GM18858 (cell line): ENCODE results near the gene NRDE2.
"Not testable (repeated sequence)": the region's sequence is repeated elsewhere in the genome, so short reads cannot be mapped to it uniquely, and the experiment has no call there.

ENCODE experiments used
- ATAC-seq: cut with Tn5 transposase; IDR thresholded peaks from one replicate; pipeline ENCODE4 v1.9.1; 2021; ENCODE audit not compliant: unreplicated experiment

NRDE2 gene

GRCh38 chr14:90275458-90275814 is 56.3 kb downstream of the NRDE2 start:
- no peak for ATAC-seq

- ATAC-seq: no peak
Observed at GRCh38 chr14:90274808-90275457, 56.8 kb downstream of the NRDE2 start.

DNA sequence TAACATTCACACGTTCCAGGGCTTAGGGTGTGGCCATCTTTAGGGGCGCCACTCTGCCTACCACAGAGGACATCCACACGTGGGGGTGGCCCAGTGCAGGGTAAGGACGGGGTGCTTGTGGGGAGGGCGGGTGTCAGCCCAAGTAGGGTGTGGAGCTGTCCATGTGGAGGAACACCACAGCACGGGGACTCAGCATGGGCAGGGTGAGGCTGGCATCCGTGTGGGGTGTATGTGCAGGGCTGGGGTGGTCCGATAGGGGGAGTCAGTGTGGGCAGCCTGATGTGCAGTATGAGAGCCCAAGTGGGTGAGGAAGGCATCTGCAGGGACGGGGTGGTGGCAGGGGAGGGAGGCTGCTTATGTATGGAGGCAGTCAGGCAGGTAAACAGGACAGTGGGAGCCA is 57.7 kb downstream of the NRDE2 start:
- ATAC-seq: no peak

GRCh38 chr14:90273532-90273931 is 58.2 kb downstream of the NRDE2 start:
- ATAC-seq: no peak

GRCh38 chr14:90272523-90272922 is 59.2 kb downstream of the NRDE2 start:
- ATAC-seq: no peak

DNA sequence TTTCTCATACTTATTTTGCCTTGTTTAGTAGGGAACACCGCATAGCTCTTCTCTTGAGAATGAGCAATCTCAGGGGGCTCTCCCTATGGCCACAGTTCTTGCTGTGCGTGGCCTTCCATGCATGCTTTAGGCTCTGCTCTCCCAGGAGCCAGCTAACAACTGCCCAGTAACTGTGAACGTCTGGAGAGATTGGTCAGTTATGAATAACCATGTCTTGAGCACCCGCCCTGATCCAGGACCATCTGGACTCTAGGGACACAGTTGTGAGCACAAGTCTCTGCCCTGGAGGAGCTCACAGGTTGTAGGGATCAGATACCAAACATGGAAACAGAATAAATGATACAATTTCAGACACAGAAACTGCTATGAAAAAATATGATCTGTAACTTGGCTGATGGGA is 63.3 kb downstream of the NRDE2 start:
- ATAC-seq: no peak

DNA sequence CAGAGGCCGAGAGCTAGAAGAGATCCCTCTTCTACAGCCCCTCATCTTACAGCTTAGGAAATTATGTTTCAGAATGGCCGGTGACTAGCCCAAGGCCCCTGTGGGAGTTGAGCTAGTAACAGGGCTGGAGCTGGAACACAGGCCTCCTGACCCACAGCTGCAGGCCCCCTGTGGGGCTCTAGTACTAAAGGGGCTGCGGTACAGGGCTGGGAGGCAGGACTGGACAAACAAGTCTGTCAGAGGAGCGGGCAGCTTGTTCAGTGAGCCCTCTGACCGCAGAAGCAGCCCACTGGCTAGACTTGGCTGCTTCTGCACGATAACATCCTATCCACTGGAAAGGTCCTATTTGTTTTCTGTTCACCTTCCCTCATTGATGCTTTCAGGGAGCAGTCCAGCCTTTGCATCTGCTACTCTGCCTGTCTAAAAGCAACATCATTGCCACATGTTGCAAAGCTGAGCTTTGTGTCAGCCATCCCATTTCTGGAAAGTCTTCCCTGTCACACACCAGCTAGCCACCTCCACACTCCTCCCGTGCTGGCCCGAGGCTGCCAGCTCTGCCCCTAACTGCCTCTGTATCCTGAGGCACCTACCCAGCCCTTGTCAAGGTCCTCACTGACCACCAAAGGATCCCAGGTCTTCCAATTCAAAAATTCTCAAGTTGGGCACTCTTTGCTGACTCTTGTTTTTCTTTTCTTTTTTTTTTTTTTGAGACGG is 65.1 kb downstream of the NRDE2 start:
- ATAC-seq: no peak

DNA sequence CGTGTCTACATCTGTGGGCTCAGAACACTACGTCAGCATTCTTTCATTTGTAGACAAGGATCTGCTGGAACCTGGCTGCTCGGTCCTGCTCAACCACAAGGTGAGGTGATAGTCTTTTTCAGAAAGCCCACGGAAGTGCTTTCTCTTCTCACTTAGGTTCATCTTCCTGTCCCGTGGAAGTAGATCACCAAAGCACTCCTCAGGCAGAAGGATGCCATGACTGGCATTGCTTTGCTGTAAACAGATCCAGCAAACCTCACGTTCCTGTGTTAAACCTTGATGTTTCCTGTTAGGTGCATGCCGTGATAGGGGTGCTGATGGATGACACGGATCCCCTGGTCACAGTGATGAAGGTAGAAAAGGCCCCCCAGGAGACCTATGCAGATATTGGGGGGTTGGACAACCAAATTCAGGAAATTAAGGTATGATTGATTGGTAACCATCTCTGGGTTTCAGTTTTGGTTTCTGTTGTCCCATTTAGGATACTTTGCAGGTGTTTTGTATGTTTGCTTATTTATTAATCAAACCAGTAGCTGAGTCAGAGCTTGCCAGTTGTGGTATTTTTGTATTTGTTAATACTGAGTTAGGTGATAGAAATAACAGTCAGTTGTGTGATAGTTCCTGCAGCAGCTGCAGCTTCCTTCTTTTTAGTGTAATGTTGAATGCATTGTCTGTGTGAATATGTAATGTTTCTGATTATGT is 67.8 kb downstream of the NRDE2 start:
- no peak for ATAC-seq

GRCh38 chr14:90256354-90257131 is 75.2 kb downstream of the NRDE2 start, which contains the start of gene PSMC1:
Gene PSMC1, plus strand, starts transcription at chr14:90256553. Its CDS starts 45 bp downstream, at chr14:90256598.
- ATAC-seq: peak; percentile 95

GRCh38 chr14:90255871-90256270 is 75.9 kb downstream of the NRDE2 start:
- no peak for ATAC-seq

DNA sequence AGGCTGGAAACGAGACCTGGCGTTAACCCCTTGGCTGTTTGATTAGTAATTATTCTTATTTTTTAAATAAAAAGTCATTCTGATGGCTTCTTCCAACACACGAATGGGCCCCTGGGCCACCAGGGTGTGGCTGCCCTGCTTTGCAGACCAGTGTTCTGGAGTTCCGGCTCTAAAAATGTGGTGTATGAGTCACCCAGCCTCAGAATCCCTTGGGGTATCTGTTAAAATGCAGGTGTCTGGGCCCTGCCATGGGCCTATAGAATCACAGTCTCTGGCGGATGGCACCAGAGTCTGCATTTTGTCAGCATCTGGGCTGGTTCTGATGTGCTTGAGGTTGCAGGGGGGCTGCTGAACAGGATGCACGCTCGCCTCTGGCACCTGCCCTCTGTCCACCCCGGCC is 77.9 kb downstream of the NRDE2 start:
- ATAC-seq: no peak

DNA sequence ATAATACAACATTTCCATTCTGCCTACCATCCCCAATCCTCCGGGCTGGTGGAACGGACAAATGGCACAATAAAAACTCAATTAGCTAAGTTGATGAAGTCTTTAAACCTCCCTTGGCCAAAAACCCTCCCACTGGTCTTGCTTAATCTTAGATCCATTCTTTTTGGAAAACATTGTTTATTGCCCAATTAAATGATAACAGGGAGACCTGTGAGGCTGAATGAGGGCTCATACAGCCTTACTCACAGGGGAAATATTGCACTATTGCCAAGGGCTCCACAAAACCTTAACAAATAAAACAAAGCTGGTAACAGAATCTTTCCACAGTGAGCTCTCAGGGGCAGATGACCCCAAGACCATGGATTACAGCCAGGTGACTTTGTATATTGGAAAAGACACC is 83.1 kb downstream of the NRDE2 start:
- ATAC-seq: no peak

DNA sequence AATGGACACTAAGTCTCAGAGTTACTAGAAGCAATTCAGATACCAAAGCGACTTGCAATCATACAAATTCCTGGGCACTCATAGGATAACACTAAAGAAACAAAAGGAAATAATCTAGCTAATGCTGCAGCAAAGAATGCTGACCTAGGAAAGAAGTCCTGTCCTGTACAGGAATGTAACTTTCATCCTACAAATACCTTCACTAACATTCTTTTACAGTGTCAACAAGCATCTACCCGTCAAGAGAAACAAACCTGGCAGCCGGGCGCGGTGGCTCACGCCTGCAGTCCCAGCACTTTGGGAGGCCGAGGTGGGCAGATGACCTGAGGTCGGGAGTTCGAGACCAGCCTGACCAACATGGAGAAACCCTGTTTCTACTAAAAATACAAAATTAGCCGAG is 84.3 kb downstream of the NRDE2 start:
- ATAC-seq: not testable (repeated sequence)

DNA sequence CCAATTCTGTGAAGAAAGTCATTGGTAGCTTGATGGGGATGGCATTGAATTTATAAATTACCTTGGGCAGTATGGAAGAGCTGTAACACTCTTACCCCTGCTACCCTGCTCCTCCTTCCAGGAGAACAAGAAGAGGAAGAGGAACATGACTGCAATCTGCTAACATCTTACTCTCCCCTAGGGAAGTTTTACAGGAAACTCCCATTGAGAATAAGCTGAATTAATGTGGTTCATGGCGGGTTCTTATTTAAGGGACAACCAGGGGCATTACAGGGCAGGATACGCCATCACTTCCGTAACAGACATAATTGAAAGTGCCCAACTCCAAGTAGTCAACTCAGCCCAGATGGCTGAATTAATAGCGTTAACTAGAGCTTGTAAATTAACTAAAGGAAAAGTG is 84.8 kb downstream of the NRDE2 start:
- no peak for ATAC-seq

DNA sequence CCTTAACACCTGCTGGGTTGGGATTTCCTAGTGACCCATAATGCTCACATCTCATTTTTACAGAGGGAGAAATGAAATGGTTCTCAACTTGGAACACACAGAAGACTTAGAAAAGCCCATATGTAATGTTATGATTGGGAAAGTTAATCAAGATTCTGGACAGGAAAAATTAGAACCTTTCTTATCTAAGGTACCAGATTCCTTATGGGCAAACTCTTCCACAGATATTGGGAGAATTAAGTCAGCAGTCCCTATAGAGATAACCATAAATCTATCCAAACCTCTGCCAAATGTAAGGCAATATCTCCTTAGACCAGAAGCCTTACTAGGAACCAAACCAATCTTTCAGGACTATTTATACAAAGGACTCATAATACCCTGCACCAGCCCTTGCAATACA is 89.3 kb downstream of the NRDE2 start:
- no peak for ATAC-seq

DNA sequence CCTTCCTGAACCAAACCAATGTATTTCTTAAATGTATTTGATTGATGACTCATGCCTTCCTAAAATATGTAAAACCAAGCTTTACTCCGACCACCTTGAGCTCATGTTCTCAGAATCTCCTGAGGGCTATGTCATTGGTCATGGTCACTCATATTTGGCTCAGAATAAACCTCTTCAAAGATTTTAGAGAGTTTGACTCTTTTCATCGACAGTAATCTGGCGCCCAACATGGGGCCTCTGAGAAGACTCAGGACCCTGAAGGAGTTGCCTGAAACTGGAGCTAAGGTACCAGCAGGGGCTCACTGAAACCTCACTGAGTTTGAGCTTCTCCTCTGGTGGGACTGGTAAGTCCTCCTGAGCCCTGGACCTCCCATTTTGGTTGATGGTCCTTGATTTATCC is 92.6 kb downstream of the NRDE2 start:
- no peak for ATAC-seq

- no peak for ATAC-seq
Observed at GRCh38 chr14:90235179-90235976, 96.4 kb downstream of the NRDE2 start.

GRCh38 chr14:90229942-90230341 is 101.8 kb downstream of the NRDE2 start:
- ATAC-seq: not testable (repeated sequence)

GRCh38 chr14:90228478-90228877 is 103.3 kb downstream of the NRDE2 start:
- no peak for ATAC-seq
